GM21360 (cell line): ENCODE results near the gene PKP4.

Source experiments
- ATAC-seq: cut with Tn5 transposase; IDR thresholded peaks from one replicate; pipeline ENCODE4 v1.9.1; 2021; ENCODE audit warnings: mild to moderate bottlenecking, moderate library complexity; ENCODE audit not compliant: unreplicated experiment

Gene PKP4

GRCh38 chr2:158539176-158540005, 82.6 kb downstream of the PKP4 start:
- no peak for ATAC-seq

GRCh38 chr2:158542577-158542976, 85.8 kb downstream of the PKP4 start:
- no peak for ATAC-seq

GRCh38 chr2:158543957-158544356, 87.2 kb downstream of the PKP4 start:
- ATAC-seq: no peak

- ATAC-seq: no peak
Observed at GRCh38 chr2:158544998-158545397, 88.2 kb downstream of the PKP4 start.

GRCh38 chr2:158546412-158547144, 89.8 kb downstream of the PKP4 start:
- peak; percentile 75 for ATAC-seq

- no peak for ATAC-seq
Observed at GRCh38 chr2:158553257-158553656, 96.5 kb downstream of the PKP4 start.

- no peak for ATAC-seq
Observed at GRCh38 chr2:158554996-158555395, 98.2 kb downstream of the PKP4 start.

- ATAC-seq: no peak
Observed at GRCh38 chr2:158556124-158556523, 99.4 kb downstream of the PKP4 start.

- no peak for ATAC-seq
Observed at GRCh38 chr2:158557752-158558151, 101.0 kb downstream of the PKP4 start.

GRCh38 chr2:158559252-158559651, 102.5 kb downstream of the PKP4 start:
- ATAC-seq: no peak

GRCh38 chr2:158560259-158560658, 103.5 kb downstream of the PKP4 start:
- no peak for ATAC-seq

GRCh38 chr2:158561054-158561453, 104.3 kb downstream of the PKP4 start:
- no peak for ATAC-seq

- no peak for ATAC-seq
Observed at GRCh38 chr2:158567208-158567607, 110.5 kb downstream of the PKP4 start.

- no peak for ATAC-seq
Observed at GRCh38 chr2:158569284-158569683, 112.5 kb downstream of the PKP4 start.

- ATAC-seq: no peak
Observed at GRCh38 chr2:158570869-158571268, 114.1 kb downstream of the PKP4 start.

- no peak for ATAC-seq
Observed at GRCh38 chr2:158573739-158574138, 117.0 kb downstream of the PKP4 start.

- ATAC-seq: no peak
Observed at GRCh38 chr2:158575051-158575635, 118.4 kb downstream of the PKP4 start.

GRCh38 chr2:158577141-158577540, 120.4 kb downstream of the PKP4 start:
- ATAC-seq: no peak

- ATAC-seq: peak; percentile 88
Observed at GRCh38 chr2:158578703-158579330, 122.1 kb downstream of the PKP4 start.

- no peak for ATAC-seq
Observed at GRCh38 chr2:158579928-158580327, 123.2 kb downstream of the PKP4 start.

GRCh38 chr2:158580760-158581159, 124.0 kb downstream of the PKP4 start:
- ATAC-seq: no peak
